GM06990 (cell line): ENCODE results near the gene BHLHE23.

Experiments used
- DNase-seq: peaks from one replicate; pipeline ENCODE4 v3.0.0-alpha.2; 2011; ENCODE audit not compliant: insufficient read length; ENCODE audit errors: extremely low read depth
- H3K27me3 ChIP-seq: replicated peaks from 2 replicates; pipeline ENCODE4 v1.6.0; 2011; ENCODE audit warnings: low read length; ENCODE audit not compliant: control insufficient read depth, insufficient read depth
- H3K36me3 ChIP-seq: 2 replicates; pipeline ENCODE4 v1.5.1; 2011; ENCODE audit warnings: low read length; ENCODE audit not compliant: control insufficient read depth, insufficient read depth
- H3K4me3 ChIP-seq: replicated peaks from 2 replicates; pipeline ENCODE4 v1.5.1; 2011; ENCODE audit warnings: low read depth, mild to moderate bottlenecking, control low read depth, low read length
- CTCF ChIP-seq: IDR thresholded peaks from 2 replicates; pipeline ENCODE4 v1.5.1; 2011; ENCODE audit warnings: low read length, control low read depth, mild to moderate bottlenecking, inconsistent platforms; ENCODE audit not compliant: insufficient read depth, poor library complexity, severe bottlenecking

Gene BHLHE23

GRCh38 chr20:63021356-63022321 lies 14.9 kb upstream of the BHLHE23 start:
- Histone ChIP-seq H3K27me3 (no peaks in the 10 kb centered on the region), H3K36me3 (peaks cover 14% of the 10 kb centered on the region), H3K4me3 (no peak overlapping the region)
- no peak for DNase-seq
- TF ChIP-seq CTCF = no peak

- Histone ChIP-seq H3K36me3 (peaks cover 13% of the 10 kb centered on the region), H3K27me3 (no peaks in the 10 kb centered on the region), H3K4me3 (no peak overlapping the region)
- DNase-seq = no peak
- no peak for TF ChIP-seq CTCF
These were observed 13.9 kb upstream of the BHLHE23 start for GRCh38 chr20:63020681-63021080.

GRCh38 chr20:63017826-63018411 lies 11.2 kb upstream of the BHLHE23 start:
- TF ChIP-seq CTCF = no peak
- no peaks in the 10 kb centered on the region for H3K27me3 ChIP-seq
- peaks cover 14% of the 10 kb centered on the region for H3K36me3 ChIP-seq
- DNase-seq = no peak
- no peak overlapping the region for H3K4me3 ChIP-seq

GRCh38 chr20:63017076-63017825 lies 10.5 kb upstream of the BHLHE23 start:
- DNase-seq = no peak
- no peaks in the 10 kb centered on the region for H3K27me3 ChIP-seq

GRCh38 chr20:63016514-63017075 lies 9.8 kb upstream of the BHLHE23 start:
- H3K4me3 ChIP-seq = no peak overlapping the region
- no peak for TF ChIP-seq CTCF
- H3K27me3 ChIP-seq = no peaks in the 10 kb centered on the region
- H3K36me3 ChIP-seq = peaks cover 11% of the 10 kb centered on the region
- no peak for DNase-seq

More at GRCh38 chr20:63017076-63017825, 10.5 kb upstream of the BHLHE23 start:
- H3K36me3 ChIP-seq = peaks cover 11% of the 10 kb centered on the region
- no peak overlapping the region for H3K4me3 ChIP-seq
- no peak for TF ChIP-seq CTCF
